Omental fat pad (tissue), 4 donors: ENCODE results near the gene ATMIN. TPM values are rescaled to one million over a fixed set of nuclear protein-coding genes. Genes with fewer than 3 reads are reported as not detected.

Experiments
- ATAC-seq: fragments of 150-250 bp; one replicate; pipeline ENCODE4 v1.9.1; 2016; ENCODE audit warnings: mild to moderate bottlenecking, moderate library complexity; ENCODE audit not compliant: low FRiP score
- DNase-seq: peaks from one replicate; pipeline ENCODE4 v3.0.0-alpha.2; 2019; ENCODE audit warnings: low spot score
- total RNA-seq, 4 donors: library from RNA; depleted of rRNA; stranded (reverse); fragments of >200 nt; gene quantifications; one replicate each; pipeline ENCODE4 v1.1.0, GENCODE V29; 2016
- TF ChIP-seq, protein P1 (sequence below), 3 donors: fragments of 450-650 bp; IDR thresholded peaks; one replicate each; pipeline ENCODE4 v1.5.1; 2016 to 2017; ENCODE audit warnings: antibody characterized with exemption in 3 of 3, mild to moderate bottlenecking in 3 of 3, moderate library complexity in 2 of 3

Gene ATMIN
- total RNA-seq, 4 donors from 2014 or later = 34.5 to 45.6 (median 37.5) TPM

DNA sequence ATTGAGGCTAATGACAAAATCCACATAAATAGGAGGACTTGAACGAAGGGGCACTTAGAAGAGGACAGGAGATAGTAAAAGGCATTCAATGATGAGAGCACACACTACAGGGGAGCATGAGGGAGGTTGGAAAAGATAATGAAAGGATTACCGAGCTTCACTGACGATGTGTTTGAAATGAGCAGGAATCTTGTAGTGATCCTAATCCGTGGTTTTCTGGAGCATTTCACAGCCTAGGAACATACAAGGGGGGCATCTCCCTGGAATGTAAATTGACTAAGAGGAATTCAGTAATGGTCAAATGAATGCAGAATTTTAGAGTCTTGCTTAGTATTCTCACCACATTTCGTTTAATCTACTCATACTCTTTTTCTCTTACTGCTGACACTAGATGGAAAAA, 5.2 kb downstream of the ATMIN start:
- no peak for DNase-seq

DNA sequence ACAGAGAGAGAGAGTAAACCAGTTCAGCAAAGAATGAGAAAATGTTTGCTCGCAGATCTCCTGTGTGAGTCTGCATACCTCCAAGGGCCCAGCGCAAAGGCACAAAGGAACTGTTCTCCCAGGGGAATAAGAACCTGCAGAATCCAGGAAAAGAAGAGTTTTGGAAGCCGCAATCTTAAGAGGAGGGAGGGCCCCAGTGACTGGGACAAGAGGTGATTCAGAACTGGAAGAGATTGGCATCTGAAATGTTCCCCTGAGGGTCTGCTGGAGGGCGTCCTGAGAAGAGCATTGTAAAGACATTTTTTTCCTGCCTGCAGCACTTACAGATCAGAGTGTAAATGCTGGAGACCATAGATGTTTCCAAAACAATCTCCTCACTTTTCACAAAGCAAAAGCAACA, 6.1 kb downstream of the ATMIN start:
- DNase-seq (no peak), ATAC-seq (no peak)
- TF ChIP-seq, protein P1, sequence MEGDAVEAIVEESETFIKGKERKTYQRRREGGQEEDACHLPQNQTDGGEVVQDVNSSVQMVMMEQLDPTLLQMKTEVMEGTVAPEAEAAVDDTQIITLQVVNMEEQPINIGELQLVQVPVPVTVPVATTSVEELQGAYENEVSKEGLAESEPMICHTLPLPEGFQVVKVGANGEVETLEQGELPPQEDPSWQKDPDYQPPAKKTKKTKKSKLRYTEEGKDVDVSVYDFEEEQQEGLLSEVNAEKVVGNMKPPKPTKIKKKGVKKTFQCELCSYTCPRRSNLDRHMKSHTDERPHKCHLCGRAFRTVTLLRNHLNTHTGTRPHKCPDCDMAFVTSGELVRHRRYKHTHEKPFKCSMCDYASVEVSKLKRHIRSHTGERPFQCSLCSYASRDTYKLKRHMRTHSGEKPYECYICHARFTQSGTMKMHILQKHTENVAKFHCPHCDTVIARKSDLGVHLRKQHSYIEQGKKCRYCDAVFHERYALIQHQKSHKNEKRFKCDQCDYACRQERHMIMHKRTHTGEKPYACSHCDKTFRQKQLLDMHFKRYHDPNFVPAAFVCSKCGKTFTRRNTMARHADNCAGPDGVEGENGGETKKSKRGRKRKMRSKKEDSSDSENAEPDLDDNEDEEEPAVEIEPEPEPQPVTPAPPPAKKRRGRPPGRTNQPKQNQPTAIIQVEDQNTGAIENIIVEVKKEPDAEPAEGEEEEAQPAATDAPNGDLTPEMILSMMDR (IDR thresholded peaks at IDR 0.05) = no peak

More for the DNA sequence above, 5.2 kb downstream of the ATMIN start:
- no peak for ATAC-seq
- TF ChIP-seq, protein P1 (IDR thresholded peaks at IDR 0.05) = no peak

DNA sequence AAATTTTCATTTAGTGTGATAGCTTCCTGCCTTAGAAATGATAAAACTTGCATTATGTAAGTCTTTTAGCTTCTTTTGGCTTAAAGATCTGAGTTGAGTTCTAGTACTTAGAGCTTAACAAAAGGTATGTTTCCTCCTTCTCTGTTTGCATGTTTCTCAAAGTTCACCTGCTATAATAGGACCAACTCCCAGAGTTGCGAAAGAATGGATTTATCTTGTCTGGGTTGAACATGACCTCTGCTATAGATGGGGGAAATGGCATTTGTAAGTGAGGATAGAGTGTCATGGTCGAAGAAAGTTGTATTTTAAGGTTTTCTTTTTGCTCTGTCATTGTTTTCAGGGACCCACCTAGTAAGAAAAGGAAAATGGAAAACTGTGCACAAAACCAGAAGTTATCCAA, 7.2 kb downstream of the ATMIN start:
- DNase-seq (no peak), ATAC-seq (no peak)
- TF ChIP-seq, protein P1 (IDR thresholded peaks at IDR 0.05) = no peak

DNA sequence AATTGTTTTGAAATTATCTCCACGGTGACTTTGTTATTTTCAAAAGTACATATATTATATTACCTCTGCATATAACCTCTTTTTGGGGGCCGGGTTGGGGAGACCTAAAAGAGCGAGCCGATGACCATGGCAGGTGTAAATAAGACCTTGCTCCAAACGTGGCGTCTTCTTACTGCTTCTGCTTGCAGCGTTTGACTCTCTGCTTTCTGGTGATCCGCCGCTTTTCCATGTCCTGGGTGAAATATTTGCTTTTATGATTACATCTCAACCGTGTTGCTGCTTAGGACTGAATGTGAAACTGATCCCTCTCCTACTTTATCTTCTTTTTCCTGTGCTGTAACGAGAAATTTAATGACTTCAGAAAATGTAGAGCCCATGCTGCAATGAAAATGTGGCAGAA, 18.1 kb downstream of the ATMIN start:
- TF ChIP-seq, protein P1 (IDR thresholded peaks at IDR 0.05) = no peak
- ATAC-seq = no peak
- DNase-seq = no peak

DNA sequence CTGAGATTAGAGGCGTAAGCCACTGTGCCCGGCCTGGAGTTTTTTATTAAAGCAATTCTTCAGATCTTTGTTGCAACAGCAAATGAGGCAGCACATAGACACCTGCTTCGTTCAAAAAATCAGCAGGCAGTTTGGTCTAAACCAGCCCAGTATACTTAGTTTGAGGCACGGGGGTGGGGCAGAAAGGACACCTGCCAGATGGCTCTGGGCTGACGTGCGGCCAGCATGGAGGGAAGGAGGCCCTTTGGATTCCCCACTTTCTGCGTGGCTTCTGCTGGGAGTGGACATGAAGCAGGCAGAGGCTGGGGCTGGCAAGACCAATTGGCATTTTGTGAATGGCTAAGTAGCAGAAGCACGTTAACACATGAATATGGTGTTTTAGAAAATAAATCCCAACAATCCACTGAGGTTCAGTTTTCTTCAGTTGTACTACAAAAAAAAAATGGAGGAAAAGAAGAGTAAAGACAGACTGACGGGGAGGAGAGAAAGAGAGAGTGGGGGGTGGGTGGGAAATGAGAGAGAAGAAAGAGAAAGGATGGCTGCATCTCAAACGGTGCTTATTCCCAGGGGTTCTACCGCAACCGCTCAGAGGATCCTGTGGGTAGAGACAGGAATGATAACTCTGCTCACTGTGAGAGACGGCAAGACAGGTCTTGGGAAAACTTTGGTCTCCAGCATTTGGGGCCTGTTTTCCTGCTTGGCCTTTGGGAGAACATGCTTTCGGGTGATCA, 25.1 kb downstream of the ATMIN start:
- ATAC-seq (no peak), DNase-seq (no peak)
- TF ChIP-seq, protein P1 (IDR thresholded peaks at IDR 0.05) = no peak

DNA sequence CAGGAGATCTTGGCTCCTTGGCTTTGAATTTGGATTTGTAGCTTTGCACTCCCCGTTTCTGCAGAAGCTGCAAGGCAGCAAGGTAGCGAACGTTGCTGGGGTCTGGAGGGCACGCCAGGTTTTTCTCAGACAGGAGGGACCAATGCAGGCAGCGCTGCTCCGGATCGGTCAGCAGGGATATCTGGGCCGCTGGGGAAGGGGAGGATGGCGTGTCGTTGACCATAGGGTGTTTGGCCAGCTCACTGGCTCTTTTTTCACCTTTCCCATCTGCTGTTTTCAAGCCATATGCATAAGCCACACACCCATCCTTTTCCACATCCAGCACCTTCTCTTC, 25.6 kb downstream of the ATMIN start:
- DNase-seq = no peak
- TF ChIP-seq, protein P1 (IDR thresholded peaks at IDR 0.05) = no peak
- no peak for ATAC-seq

DNA sequence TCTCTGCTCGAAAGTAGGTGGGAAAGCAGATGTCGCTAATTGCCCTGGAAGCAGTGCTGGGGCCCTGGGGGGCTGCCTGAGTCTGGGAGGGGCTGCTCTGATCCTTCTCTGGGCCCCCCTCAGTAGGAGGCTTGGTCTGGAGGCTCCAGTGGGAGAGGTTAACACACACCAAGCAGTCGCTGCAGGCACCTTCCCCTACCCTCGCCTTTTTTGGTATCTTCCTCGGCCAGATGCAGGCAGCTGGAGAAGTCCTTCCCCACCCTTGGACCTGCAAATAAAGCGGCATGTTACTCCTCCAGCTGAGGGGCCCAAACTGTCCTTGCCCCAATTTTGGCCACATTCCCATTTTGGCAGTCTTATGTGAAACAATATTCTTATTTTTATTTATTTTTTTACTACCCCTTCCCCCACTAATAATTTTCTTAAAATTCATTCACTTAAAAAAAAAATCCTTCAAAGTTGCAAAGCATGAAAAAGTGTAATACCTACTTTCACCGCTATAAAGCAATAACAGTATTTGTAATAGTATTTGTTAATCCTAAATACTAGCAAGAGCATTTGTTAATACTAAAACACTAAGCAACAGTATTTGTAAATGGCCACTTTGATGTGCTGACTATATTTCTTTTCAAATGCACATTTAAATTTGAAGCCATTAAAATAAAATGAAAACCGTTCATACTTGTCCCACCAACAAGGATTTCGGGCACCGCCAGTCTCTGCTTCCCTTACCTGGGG, 26.4 kb downstream of the ATMIN start:
- no peak for DNase-seq
- TF ChIP-seq, protein P1 (IDR thresholded peaks at IDR 0.05) = no peak
- no peak for ATAC-seq
